ENCODE results near the gene CADM1.

The CADM1 gene

GRCh38 chr11:115144014-115144413, 360.2 kb downstream of the CADM1 start:
- Histone ChIP-seq H3K36me3 (ENCODE audit: insufficient read depth, low read length) (no peaks in the 10 kb centered on the region), H3K4me3 (ENCODE audit: low read length) (no peak overlapping the region), H3K27me3 (ENCODE audit: insufficient read depth, low read length) (no peaks in the 10 kb centered on the region), H3K9me3 (ENCODE audit: insufficient read depth, low read depth, low read length) (no peaks in the 10 kb centered on the region), H3K27ac (ENCODE audit: low read depth, low read length) (no peak overlapping the region), H3K9ac (ENCODE audit: low read depth, low read length) (no peak overlapping the region), H3K4me1 (ENCODE audit: insufficient read depth, low read length) (peaks cover 3% of the 10 kb centered on the region; the same call in 1 of the 2 replicates)
- 90% methylated on average over 5 of the region's 5 CpGs for WGBS

- WGBS = 91% methylated on average over 13 of the region's 13 CpGs
- H3K9me3 ChIP-seq (ENCODE audit: insufficient read depth, low read depth, low read length) = no peaks in the 10 kb centered on the region
- no peak overlapping the region for H3K27ac ChIP-seq (ENCODE audit: low read depth, low read length)
- H3K27me3 ChIP-seq (ENCODE audit: insufficient read depth, low read length) = no peaks in the 10 kb centered on the region
- peaks cover 3% of the 10 kb centered on the region; the same call in 1 of the 2 replicates for H3K4me1 ChIP-seq (ENCODE audit: insufficient read depth, low read length)
- no peak overlapping the region for H3K4me3 ChIP-seq (ENCODE audit: low read length)
- no peak overlapping the region for H3K9ac ChIP-seq (ENCODE audit: low read depth, low read length)
- no peaks in the 10 kb centered on the region for H3K36me3 ChIP-seq (ENCODE audit: insufficient read depth, low read length)
Observed at GRCh38 chr11:115141231-115142114, 362.7 kb downstream of the CADM1 start.

GRCh38 chr11:115135936-115136335, 368.3 kb downstream of the CADM1 start:
- Histone ChIP-seq H3K36me3 (ENCODE audit: insufficient read depth, low read length) (no peaks in the 10 kb centered on the region), H3K9me3 (ENCODE audit: insufficient read depth, low read depth, low read length) (no peaks in the 10 kb centered on the region), H3K27ac (ENCODE audit: low read depth, low read length) (no peak overlapping the region), H3K27me3 (ENCODE audit: insufficient read depth, low read length) (no peaks in the 10 kb centered on the region), H3K4me3 (ENCODE audit: low read length) (no peak overlapping the region), H3K4me1 (ENCODE audit: insufficient read depth, low read length) (peaks cover 3% of the 10 kb centered on the region; the same call in 1 of the 2 replicates), H3K9ac (ENCODE audit: low read depth, low read length) (no peak overlapping the region)
- 92% methylated on average over 3 of the region's 3 CpGs for WGBS

DNA sequence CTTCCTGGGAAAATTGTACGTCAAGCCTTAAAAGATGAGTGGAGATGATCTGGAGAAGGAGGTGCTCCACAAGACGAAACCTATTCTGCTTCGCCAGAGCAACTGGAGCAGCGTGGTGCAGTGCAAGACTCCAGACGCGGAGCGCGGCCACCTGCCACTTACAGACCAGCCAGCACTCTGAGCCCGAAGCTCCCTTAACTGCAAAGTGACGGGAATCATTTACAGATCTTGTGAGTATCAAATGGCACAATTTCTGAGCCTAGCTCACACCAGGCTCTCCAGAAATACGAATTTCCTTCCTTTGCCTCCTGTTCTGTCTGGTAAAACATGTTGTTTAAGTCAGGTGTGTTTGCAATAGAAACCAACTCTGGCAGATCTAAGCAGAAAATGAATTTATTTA, 369.3 kb downstream of the CADM1 start:
- Histone ChIP-seq H3K9me3 (ENCODE audit: insufficient read depth, low read depth, low read length) (no peaks in the 10 kb centered on the region), H3K27me3 (ENCODE audit: insufficient read depth, low read length) (no peaks in the 10 kb centered on the region), H3K4me1 (ENCODE audit: insufficient read depth, low read length) (0 out of 2 replicates have a peak, but pooled peaks cover under 1% of the 10 kb centered on the region), H3K9ac (ENCODE audit: low read depth, low read length) (no peak overlapping the region), H3K36me3 (ENCODE audit: insufficient read depth, low read length) (no peaks in the 10 kb centered on the region), H3K27ac (ENCODE audit: low read depth, low read length) (no peak overlapping the region), H3K4me3 (ENCODE audit: low read length) (no peak overlapping the region)
- WGBS = 96% methylated on average over 11 of the region's 11 CpGs

GRCh38 chr11:115133475-115134209, 370.6 kb downstream of the CADM1 start:
- no peaks in the 10 kb centered on the region for H3K4me1 ChIP-seq (ENCODE audit: insufficient read depth, low read length)
- H3K9ac ChIP-seq (ENCODE audit: low read depth, low read length) = no peak overlapping the region
- no peaks in the 10 kb centered on the region for H3K36me3 ChIP-seq (ENCODE audit: insufficient read depth, low read length)
- H3K27ac ChIP-seq (ENCODE audit: low read depth, low read length) = no peak overlapping the region
- H3K9me3 ChIP-seq (ENCODE audit: insufficient read depth, low read depth, low read length) = no peaks in the 10 kb centered on the region
- WGBS = 92% methylated on average over 5 of the region's 5 CpGs
- H3K4me3 ChIP-seq (ENCODE audit: low read length) = no peak overlapping the region
- H3K27me3 ChIP-seq (ENCODE audit: insufficient read depth, low read length) = no peaks in the 10 kb centered on the region

DNA sequence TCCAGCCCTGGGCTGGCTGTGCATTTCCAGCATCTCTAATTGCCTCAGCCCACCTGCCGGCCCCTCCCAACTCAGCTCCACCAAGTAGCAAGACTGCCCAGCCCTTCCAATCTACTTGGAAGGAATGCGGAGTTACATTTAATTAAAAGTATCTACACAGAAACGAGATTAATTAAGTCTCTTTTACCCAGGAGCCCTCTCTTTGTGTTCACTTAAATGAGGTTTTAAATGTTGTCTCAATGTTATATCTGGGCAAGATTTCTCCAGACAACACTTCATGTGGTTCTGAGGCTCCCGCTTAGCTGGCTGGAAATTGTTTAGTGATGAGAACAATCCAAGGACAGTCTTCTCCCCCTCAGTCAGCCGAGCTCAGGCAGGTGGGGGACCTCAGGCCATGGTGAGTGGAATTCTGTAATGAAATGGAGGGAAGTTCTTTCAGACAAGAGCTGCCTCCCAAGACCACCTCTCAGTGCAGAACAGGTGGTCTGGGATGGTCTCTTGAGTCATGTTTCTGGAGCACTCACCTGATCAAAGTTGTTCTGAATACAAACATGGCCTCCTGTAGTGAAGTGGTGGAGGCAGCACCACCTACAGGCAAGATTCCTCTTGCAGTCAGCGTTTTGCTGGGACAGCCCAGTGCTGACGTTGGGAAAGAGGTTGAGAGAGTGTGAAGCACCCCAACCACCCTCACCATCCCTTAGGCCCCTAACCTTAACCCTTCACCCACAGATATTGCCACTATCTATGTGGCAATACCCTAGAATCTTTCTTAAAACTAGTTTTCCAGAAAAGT, 371.6 kb downstream of the CADM1 start:
- H3K9me3 ChIP-seq (ENCODE audit: insufficient read depth, low read depth, low read length) = no peaks in the 10 kb centered on the region
- H3K4me3 ChIP-seq (ENCODE audit: low read length) = no peak overlapping the region
- no peak overlapping the region for H3K27ac ChIP-seq (ENCODE audit: low read depth, low read length)
- 84% methylated on average over 6 of the region's 7 CpGs for WGBS
- no peak overlapping the region for H3K9ac ChIP-seq (ENCODE audit: low read depth, low read length)
- H3K4me1 ChIP-seq (ENCODE audit: insufficient read depth, low read length) = no peaks in the 10 kb centered on the region
- no peaks in the 10 kb centered on the region for H3K36me3 ChIP-seq (ENCODE audit: insufficient read depth, low read length)
- H3K27me3 ChIP-seq (ENCODE audit: insufficient read depth, low read length) = no peaks in the 10 kb centered on the region

DNA sequence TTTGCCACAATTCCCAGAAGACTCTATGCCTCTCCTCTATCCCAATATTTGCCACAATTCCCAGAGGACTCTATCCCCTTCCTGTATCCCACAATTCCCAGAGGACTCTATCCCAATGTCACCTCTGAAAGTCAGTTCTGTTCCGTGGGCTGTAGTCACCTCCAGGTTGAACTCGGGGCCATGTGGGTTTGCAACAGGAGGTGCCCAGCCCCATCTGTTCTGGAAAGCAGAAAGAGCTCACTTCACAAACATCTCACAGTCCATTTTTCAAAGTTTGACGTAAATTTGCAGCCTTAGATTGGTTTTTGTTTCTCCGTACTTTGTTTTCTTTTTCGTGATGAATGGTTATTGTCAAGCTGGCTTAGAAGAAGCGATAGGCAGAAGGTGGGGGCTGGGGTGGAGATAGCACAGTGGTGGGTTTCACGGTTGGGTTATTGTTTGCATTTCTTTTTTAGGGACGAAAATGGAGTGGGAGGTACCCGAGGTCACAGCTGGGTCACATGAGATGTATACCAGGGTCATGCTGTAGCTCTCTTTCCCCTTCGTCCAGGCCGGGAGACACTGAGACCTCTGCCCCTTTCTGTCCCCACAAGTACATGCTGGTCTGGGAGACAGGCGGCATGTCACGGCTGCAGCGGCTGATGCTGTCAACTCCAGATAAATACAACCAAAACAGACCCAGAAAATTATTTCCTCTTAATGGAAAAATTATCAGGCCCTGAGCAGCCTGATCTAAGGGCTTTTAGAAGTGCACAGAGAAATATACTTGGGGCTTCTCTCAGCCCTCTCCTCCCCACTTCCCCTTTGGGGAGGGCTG, 374.5 kb downstream of the CADM1 start:
- Histone ChIP-seq H3K27ac (ENCODE audit: low read depth, low read length) (no peak overlapping the region), H3K4me1 (ENCODE audit: insufficient read depth, low read length) (no peaks in the 10 kb centered on the region), H3K4me3 (ENCODE audit: low read length) (no peak overlapping the region), H3K36me3 (ENCODE audit: insufficient read depth, low read length) (no peaks in the 10 kb centered on the region), H3K27me3 (ENCODE audit: insufficient read depth, low read length) (no peaks in the 10 kb centered on the region), H3K9me3 (ENCODE audit: insufficient read depth, low read depth, low read length) (no peaks in the 10 kb centered on the region), H3K9ac (ENCODE audit: low read depth, low read length) (no peak overlapping the region)
- 86% methylated on average over 14 of the region's 14 CpGs for WGBS

- no peaks in the 10 kb centered on the region for H3K9me3 ChIP-seq (ENCODE audit: insufficient read depth, low read depth, low read length)
- H3K36me3 ChIP-seq (ENCODE audit: insufficient read depth, low read length) = no peaks in the 10 kb centered on the region
- 0 out of 2 replicates have a peak, but pooled peaks cover 3% of the 10 kb centered on the region for H3K4me1 ChIP-seq (ENCODE audit: insufficient read depth, low read length)
- no peak overlapping the region for H3K9ac ChIP-seq (ENCODE audit: low read depth, low read length)
- H3K4me3 ChIP-seq (ENCODE audit: low read length) = no peak overlapping the region
- no peaks in the 10 kb centered on the region for H3K27me3 ChIP-seq (ENCODE audit: insufficient read depth, low read length)
- 90% methylated on average over 4 of the region's 4 CpGs for WGBS
- no peak overlapping the region for H3K27ac ChIP-seq (ENCODE audit: low read depth, low read length)
Observed at GRCh38 chr11:115128226-115128625, 376.0 kb downstream of the CADM1 start.

DNA sequence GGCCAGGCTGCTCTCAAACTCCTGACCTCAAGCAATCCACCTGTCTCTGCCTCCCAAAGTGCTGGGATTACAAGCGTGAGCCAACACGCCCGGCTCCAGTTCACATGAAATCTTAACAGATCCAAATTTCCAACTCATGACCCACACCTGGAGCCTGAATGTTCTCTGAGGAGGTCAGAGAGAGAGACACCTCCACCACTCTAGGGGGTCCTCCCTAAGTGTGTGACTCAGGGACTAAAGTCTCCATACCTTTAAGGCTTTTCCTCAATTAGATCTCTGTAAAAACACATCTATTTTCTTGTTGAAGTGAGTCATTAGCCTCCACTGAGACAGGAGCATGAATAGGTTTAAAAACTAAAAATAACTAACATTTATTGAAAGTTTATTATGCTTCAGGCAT, 376.4 kb downstream of the CADM1 start:
- Histone ChIP-seq H3K27ac (ENCODE audit: low read depth, low read length) (no peak overlapping the region), H3K4me1 (ENCODE audit: insufficient read depth, low read length) (0 out of 2 replicates have a peak, but pooled peaks cover 3% of the 10 kb centered on the region), H3K4me3 (ENCODE audit: low read length) (no peak overlapping the region), H3K27me3 (ENCODE audit: insufficient read depth, low read length) (no peaks in the 10 kb centered on the region), H3K9ac (ENCODE audit: low read depth, low read length) (no peak overlapping the region), H3K9me3 (ENCODE audit: insufficient read depth, low read depth, low read length) (no peaks in the 10 kb centered on the region), H3K36me3 (ENCODE audit: insufficient read depth, low read length) (no peaks in the 10 kb centered on the region)
- 95% methylated on average over 3 of the region's 3 CpGs for WGBS

- H3K4me1 ChIP-seq (ENCODE audit: insufficient read depth, low read length) = 0 out of 2 replicates have a peak, but pooled peaks cover 3% of the 10 kb centered on the region
- no peak overlapping the region for H3K27ac ChIP-seq (ENCODE audit: low read depth, low read length)
- 84% methylated on average over 10 of the region's 10 CpGs for WGBS
- H3K36me3 ChIP-seq (ENCODE audit: insufficient read depth, low read length) = no peaks in the 10 kb centered on the region
- H3K4me3 ChIP-seq (ENCODE audit: low read length) = no peak overlapping the region
- no peak overlapping the region for H3K9ac ChIP-seq (ENCODE audit: low read depth, low read length)
- no peaks in the 10 kb centered on the region for H3K9me3 ChIP-seq (ENCODE audit: insufficient read depth, low read depth, low read length)
- no peaks in the 10 kb centered on the region for H3K27me3 ChIP-seq (ENCODE audit: insufficient read depth, low read length)
Observed at GRCh38 chr11:115126515-115127208, 377.6 kb downstream of the CADM1 start.
